Osteoblast (primary cell): ENCODE measurements around the gene COL6A6. TPM values are rescaled to one million over a fixed set of nuclear protein-coding genes. Genes with fewer than 3 reads are reported as not detected.
"Not testable (repeated sequence)": the region's sequence is repeated elsewhere in the genome, so short reads cannot be mapped to it uniquely, and the experiment has no call there.

Experiments
- DNase-seq: peaks from one replicate; pipeline ENCODE4 v3.0.0; 2011; ENCODE audit warnings: low spot score, mixed read lengths; ENCODE audit not compliant: insufficient read length; ENCODE audit errors: missing footprints
- H2AFZ ChIP-seq: 2 replicates; pipeline ENCODE4 v1.6.0; 2011; ENCODE audit warnings: mild to moderate bottlenecking, low read length
- H3K27ac ChIP-seq: 2 replicates; pipeline ENCODE4 v1.5.1; 2011; ENCODE audit warnings: mild to moderate bottlenecking, low read depth, low read length, moderate library complexity
- H3K27me3 ChIP-seq: 2 replicates; pipeline ENCODE4 v1.6.0; 2012; ENCODE audit warnings: mild to moderate bottlenecking, control low read depth, inconsistent platforms, low read length, moderate library complexity; ENCODE audit not compliant: insufficient read depth
- H3K36me3 ChIP-seq: 2 replicates; pipeline ENCODE4 v1.5.1; 2011; ENCODE audit warnings: mild to moderate bottlenecking, low read length, control low read depth, moderate library complexity; ENCODE audit not compliant: insufficient read depth
- H3K4me1 ChIP-seq: 2 replicates; pipeline ENCODE4 v1.5.1; 2011; ENCODE audit warnings: mild to moderate bottlenecking, low read length, control low read depth, moderate library complexity; ENCODE audit not compliant: insufficient read depth
- H3K4me2 ChIP-seq: 2 replicates; pipeline ENCODE4 v1.6.0; 2011; ENCODE audit warnings: mild to moderate bottlenecking, low read length; ENCODE audit not compliant: insufficient read depth
- H3K4me3 ChIP-seq: fragments of 200-600 bp; sonication (generic); 3 replicates; pipeline ENCODE4 v1.5.1; 2012; ENCODE audit warnings: mild to moderate bottlenecking, low read length, inconsistent platforms; ENCODE audit not compliant: insufficient read depth
- H3K79me2 ChIP-seq: 2 replicates; pipeline ENCODE4 v1.6.0; 2012; ENCODE audit warnings: mild to moderate bottlenecking, low read length, control low read depth, inconsistent platforms; ENCODE audit not compliant: insufficient read depth
- H3K9me3 ChIP-seq: 2 replicates; pipeline ENCODE4 v1.5.1; 2011; ENCODE audit warnings: low read depth, low read length, control low read depth
- H4K20me1 ChIP-seq: 2 replicates; pipeline ENCODE4 v1.6.0; 2012; ENCODE audit warnings: mild to moderate bottlenecking, low read length, control low read depth; ENCODE audit not compliant: insufficient read depth
- total RNA-seq: library from RNA; depleted of rRNA; stranded (reverse); fragments of >200 nt; gene quantifications from 2 replicates; pipeline ENCODE4 v1.2.3, GENCODE V29; 2012
- TF ChIP-seq, protein P1 (sequence below): IDR thresholded peaks from 2 replicates; pipeline ENCODE4 v1.5.1; 2011; ENCODE audit warnings: mild to moderate bottlenecking, low read depth, low read length, moderate library complexity; ENCODE audit errors: extremely low read depth

COL6A6 gene
- total RNA-seq, 1 donor: under 0.01 TPM

DNA sequence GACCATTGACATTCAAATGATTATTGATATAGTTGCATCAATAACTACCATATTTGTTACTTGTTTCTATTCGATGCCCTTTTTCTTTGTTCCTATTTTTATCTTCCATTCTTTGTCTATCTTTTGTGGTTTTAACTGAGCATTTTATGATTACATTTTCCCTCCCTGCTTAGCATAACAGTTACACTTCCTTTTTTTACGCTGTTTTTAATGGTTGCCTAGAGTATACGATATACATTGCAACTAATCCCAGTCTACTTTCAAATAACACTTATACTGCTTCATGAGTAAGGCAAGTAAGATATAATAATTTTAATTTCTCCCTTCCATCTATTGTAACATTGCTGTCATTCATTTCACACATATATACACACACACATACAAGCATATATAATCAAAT, 26.3 kb downstream of the COL6A6 start:
- Histone ChIP-seq H3K79me2 (no peaks in the 10 kb centered on the region), H3K36me3 (no peaks in the 10 kb centered on the region), H3K27me3 (no peaks in the 10 kb centered on the region), H3K9me3 (no peaks in the 10 kb centered on the region), H3K4me1 (no peaks in the 10 kb centered on the region), H2AFZ (no peak overlapping the region), H4K20me1 (no peaks in the 10 kb centered on the region), H3K27ac (no peak overlapping the region), H3K4me3 (no peak overlapping the region), H3K4me2 (no peak overlapping the region)
- TF ChIP-seq, protein P1, sequence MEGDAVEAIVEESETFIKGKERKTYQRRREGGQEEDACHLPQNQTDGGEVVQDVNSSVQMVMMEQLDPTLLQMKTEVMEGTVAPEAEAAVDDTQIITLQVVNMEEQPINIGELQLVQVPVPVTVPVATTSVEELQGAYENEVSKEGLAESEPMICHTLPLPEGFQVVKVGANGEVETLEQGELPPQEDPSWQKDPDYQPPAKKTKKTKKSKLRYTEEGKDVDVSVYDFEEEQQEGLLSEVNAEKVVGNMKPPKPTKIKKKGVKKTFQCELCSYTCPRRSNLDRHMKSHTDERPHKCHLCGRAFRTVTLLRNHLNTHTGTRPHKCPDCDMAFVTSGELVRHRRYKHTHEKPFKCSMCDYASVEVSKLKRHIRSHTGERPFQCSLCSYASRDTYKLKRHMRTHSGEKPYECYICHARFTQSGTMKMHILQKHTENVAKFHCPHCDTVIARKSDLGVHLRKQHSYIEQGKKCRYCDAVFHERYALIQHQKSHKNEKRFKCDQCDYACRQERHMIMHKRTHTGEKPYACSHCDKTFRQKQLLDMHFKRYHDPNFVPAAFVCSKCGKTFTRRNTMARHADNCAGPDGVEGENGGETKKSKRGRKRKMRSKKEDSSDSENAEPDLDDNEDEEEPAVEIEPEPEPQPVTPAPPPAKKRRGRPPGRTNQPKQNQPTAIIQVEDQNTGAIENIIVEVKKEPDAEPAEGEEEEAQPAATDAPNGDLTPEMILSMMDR: no peak
- no peak for DNase-seq

DNA sequence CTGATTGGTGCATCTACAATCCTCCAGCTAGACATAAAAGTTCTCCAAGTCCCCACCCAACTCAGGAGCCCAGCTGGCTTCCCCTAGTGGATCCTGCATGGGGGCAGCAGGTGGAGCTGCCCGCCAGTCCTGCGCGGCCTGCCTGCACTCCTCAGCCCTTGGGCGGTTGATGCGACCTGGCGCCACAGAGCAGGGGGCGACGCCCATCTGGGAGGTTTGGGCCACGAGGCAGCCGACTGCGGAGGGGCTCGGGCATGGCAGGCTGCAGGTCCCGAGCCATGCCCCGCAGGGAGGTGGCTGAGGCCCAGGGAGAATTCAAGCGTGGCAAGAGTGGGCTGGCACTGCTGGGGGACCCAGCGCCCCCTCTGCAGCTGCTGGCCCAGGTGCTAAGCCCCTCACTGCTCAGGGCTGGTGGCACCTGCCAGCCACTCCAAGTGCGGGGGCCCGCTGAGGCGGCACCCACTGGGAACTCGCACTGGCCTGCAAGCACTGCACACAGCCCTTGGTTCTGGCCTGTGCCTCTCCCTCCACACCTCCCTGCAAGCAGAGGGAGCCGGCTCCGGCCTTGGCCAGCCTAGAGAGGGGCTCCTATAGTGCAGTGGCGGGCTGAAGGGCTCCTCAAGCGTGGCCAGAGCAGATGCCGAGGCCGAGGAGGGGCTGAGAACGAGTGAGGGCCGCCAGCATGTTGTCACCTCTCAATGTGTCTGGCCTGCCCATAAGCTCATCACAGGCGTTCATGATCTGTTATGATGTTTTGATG, 30.1 kb downstream of the COL6A6 start:
- no peak overlapping the region for H3K27ac ChIP-seq
- no peaks in the 10 kb centered on the region for H3K4me1 ChIP-seq
- no peak overlapping the region for H2AFZ ChIP-seq
- DNase-seq: no peak
- H3K36me3 ChIP-seq: no peaks in the 10 kb centered on the region
- no peaks in the 10 kb centered on the region for H3K27me3 ChIP-seq
- TF ChIP-seq, protein P1: no peak
- H3K9me3 ChIP-seq: no peaks in the 10 kb centered on the region
- H3K79me2 ChIP-seq: no peaks in the 10 kb centered on the region
- H4K20me1 ChIP-seq: no peaks in the 10 kb centered on the region
- no peak overlapping the region for H3K4me3 ChIP-seq
- no peak overlapping the region for H3K4me2 ChIP-seq

DNA sequence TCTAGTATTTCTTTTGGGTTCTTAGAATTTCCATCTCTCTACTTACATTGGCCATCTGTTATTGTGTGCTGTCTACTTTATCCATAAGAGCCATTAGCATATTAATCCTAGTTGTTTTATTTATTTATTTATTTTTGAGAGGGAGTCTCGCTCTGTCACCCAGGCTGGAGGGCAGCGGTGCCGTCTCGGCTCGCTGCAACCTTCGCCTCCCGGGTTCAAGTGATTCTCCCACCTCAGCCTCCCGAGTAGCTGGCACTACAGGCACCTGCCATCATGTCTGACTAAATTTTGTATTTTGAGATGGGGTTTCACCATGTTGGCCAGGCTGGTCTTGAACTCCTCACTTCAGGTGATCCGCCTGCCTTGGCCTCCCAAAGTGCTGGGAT, 30.7 kb downstream of the COL6A6 start:
- not testable (repeated sequence) for H3K4me3 ChIP-seq, H3K4me1 ChIP-seq, H3K27me3 ChIP-seq, H3K36me3 ChIP-seq, H3K9me3 ChIP-seq, H4K20me1 ChIP-seq, H3K79me2 ChIP-seq, H3K4me2 ChIP-seq, DNase-seq, H2AFZ ChIP-seq, H3K27ac ChIP-seq

DNA sequence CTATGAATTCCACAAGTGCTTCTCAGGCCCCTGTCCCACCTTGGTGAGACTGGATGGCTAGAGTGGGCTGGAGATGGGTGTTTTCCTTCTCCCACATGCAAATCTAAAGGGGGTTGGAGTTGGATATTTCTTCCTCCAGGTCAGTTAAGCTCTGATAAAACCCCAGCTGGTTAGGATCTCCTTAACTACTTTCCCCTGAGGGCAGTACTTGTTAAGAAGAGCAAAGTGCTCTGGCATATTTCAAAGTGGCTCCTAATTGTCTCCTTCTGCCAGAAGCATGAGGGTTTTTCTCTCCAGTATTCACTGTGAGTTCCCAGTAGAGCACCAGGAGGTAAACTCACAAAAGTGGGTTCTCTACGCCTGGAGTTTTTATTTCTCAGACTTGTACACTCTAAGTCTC, 31.4 kb downstream of the COL6A6 start:
- TF ChIP-seq, protein P1: no peak
- Histone ChIP-seq H3K27ac (no peak overlapping the region), H3K79me2 (no peaks in the 10 kb centered on the region), H2AFZ (no peak overlapping the region), H3K9me3 (no peaks in the 10 kb centered on the region), H3K4me1 (no peaks in the 10 kb centered on the region), H3K27me3 (no peaks in the 10 kb centered on the region), H3K4me3 (no peak overlapping the region), H4K20me1 (no peaks in the 10 kb centered on the region), H3K36me3 (no peaks in the 10 kb centered on the region), H3K4me2 (no peak overlapping the region)
- DNase-seq: no peak
